BLaER1 treated with 17β-estradiol and CSF1 and Interleukin-3, amounts not matched to agents 10 nM and 100 nM (cell line): Measurements from ENCODE around the gene DIS3L2.
A peak's percentile ranks its signal among the peaks of the same experiment; 100 is the strongest.

Experiments used
- H3K27ac ChIP-seq, 11 experiments: shearing (Covaris generic); formaldehyde crosslinking; 2 replicates each; pipeline ENCODE4 v1.8.1; 2022
- H3K27me3 ChIP-seq, 11 experiments: shearing (Covaris generic); formaldehyde crosslinking; 2 replicates each; pipeline ENCODE4 v1.8.1; 2022
- H3K36me3 ChIP-seq, 11 experiments: shearing (Covaris generic); formaldehyde crosslinking; 2 replicates each; pipeline ENCODE4 v1.8.1; 2022
- H3K4me1 ChIP-seq, 10 experiments: shearing (Covaris generic); formaldehyde crosslinking; 2 replicates each; pipeline ENCODE4 v1.8.1; 2022
- H3K4me2 ChIP-seq, 11 experiments: shearing (Covaris generic); formaldehyde crosslinking; 2 replicates each; pipeline ENCODE4 v1.8.1; 2022
- H3K4me3 ChIP-seq, 10 experiments: shearing (Covaris generic); formaldehyde crosslinking; 2 replicates each; pipeline ENCODE4 v1.8.1; 2022
- H3K9ac ChIP-seq, 11 experiments: shearing (Covaris generic); formaldehyde crosslinking; 2 replicates each; pipeline ENCODE4 v1.8.1; 2022
- H3K9me3 ChIP-seq, 11 experiments: shearing (Covaris generic); formaldehyde crosslinking; replicated peaks in 1 of 11; 2 replicates each; pipeline ENCODE4 v1.8.1; 2022
- H4K20me1 ChIP-seq, 11 experiments: shearing (Covaris generic); formaldehyde crosslinking; 2 replicates each; pipeline ENCODE4 v1.8.1; 2022
- Cebpa-rat ChIP-seq, 11 experiments: shearing (Covaris generic); IDR thresholded peaks; 2 replicates each; pipeline ENCODE4 v1.8.1; 2022

DIS3L2 gene

GRCh38 chr2:232000439-232000838, 38.9 kb downstream of the DIS3L2 start:
- Histone ChIP-seq H3K27ac (no peak overlapping the region), H3K4me3 (no peak overlapping the region), H3K36me3 (peaks cover 0 to 12% (median 0%) of the 10 kb centered on the region in 11 experiments; a peak in 6 of 22 replicates), H3K4me2 (no peak overlapping the region), H4K20me1 (peaks cover 0 to 41% (median 19%) of the 10 kb centered on the region in 11 experiments; a peak in 10 of 22 replicates), H3K9ac (no peak overlapping the region), H3K27me3 (no peaks in the 10 kb centered on the region), H3K4me1 (peaks cover 4 to 9% (median 7%) of the 10 kb centered on the region in 10 experiments; a peak in 14 of 20 replicates), H3K9me3 (no peaks in the 10 kb centered on the region)
- TF ChIP-seq Cebpa-rat (IDR thresholded peaks at IDR 0.05) = no peak

DNA sequence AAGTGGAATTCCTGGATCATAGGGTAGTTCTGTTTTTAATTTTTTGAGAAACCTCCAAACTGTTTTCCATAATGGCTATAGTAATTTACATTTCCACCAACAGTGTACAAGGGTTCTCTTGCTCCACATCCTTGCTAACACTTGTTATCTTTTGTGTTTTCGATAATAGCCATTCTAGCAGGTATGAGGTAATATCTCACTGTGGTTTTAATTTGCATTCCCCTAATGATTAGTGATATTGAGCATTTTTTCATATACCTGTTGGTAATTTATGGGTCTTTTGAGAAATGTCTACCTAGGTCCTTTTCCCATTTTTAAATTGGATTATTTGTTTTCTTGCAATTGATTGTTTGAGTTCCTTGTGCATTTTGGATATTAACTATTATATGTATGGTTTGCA, 39.6 kb downstream of the DIS3L2 start:
- TF ChIP-seq Cebpa-rat (IDR thresholded peaks at IDR 0.05) = no peak
- Histone ChIP-seq H3K36me3 (peaks cover 0 to 17% (median 4%) of the 10 kb centered on the region in 11 experiments; a peak in 6 of 22 replicates), H3K27ac (no peak overlapping the region), H3K4me3 (no peak overlapping the region), H3K4me2 (no peak overlapping the region), H3K9ac (no peak overlapping the region), H3K9me3 (no peaks in the 10 kb centered on the region), H3K4me1 (peaks cover 0 to 3% (median under 1%) of the 10 kb centered on the region in 10 experiments; a peak in 13 of 20 replicates), H3K27me3 (no peaks in the 10 kb centered on the region), H4K20me1 (peaks cover 0 to 34% (median 14%) of the 10 kb centered on the region in 11 experiments; a peak in 10 of 22 replicates)

GRCh38 chr2:232006253-232006652, 44.7 kb downstream of the DIS3L2 start:
- H3K36me3 ChIP-seq = peaks cover 0 to 47% (median 10%) of the 10 kb centered on the region in 11 experiments; a peak in 12 of 22 replicates
- peaks cover 0 to 4% (median 0%) of the 10 kb centered on the region in 11 experiments; a peak in 1 of 22 replicates for H3K9me3 ChIP-seq
- H3K4me1 ChIP-seq = peaks cover 0 to 5% (median 0%) of the 10 kb centered on the region in 10 experiments; a peak in 1 of 20 replicates
- H3K27ac ChIP-seq = no peak overlapping the region
- no peak overlapping the region for H3K4me3 ChIP-seq
- H3K4me2 ChIP-seq = no peak overlapping the region
- peaks cover 0 to 25% (median 0%) of the 10 kb centered on the region in 11 experiments; a peak in 6 of 22 replicates for H4K20me1 ChIP-seq
- no peaks in the 10 kb centered on the region for H3K27me3 ChIP-seq
- no peak overlapping the region for H3K9ac ChIP-seq
- TF ChIP-seq Cebpa-rat (IDR thresholded peaks at IDR 0.05) = no peak

DNA sequence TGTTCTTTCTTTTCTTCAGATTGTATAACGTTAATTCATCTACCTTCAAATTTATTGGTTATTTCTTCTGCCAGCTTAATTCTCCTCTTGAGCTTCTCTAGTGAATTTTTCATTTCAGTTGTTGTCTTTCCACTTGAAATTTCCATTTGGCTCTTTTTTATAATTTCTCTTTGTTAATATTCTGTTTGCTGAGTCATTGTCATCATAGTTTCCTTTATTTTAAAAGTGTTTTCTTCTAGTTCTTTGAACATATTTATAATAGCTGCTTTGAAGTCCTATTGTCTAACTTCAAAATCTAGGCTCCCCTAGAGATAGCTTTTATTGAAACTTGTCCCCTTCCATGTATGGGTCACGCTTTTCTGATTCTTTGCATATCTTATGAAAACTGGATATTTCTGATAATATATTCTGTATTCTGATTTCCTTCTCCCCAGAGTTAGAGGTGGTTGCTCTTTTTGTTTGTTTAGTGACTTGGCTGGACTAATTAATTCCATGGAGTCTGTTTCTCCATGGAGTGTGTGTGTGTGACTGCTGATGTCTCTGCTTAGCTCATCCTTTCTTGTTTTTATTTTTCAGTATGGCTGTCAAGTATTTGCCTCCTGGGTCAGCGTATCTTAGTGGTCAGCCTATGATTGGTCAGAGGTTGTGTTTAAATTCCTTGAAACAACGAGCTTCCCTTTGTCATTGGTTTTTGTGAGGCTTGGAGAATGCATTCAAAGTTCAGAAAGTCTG, 47.6 kb downstream of the DIS3L2 start:
- Histone ChIP-seq H3K27ac (no peak overlapping the region), H3K27me3 (no peaks in the 10 kb centered on the region), H3K4me3 (no peak overlapping the region), H3K9me3 (peaks cover 0 to 4% (median 0%) of the 10 kb centered on the region in 11 experiments; a peak in 1 of 22 replicates), H3K4me1 (peaks cover 14 to 20% (median 16%) of the 10 kb centered on the region in 10 experiments), H3K9ac (no peak overlapping the region), H3K36me3 (peaks cover 0 to 47% (median 13%) of the 10 kb centered on the region in 11 experiments; a peak in 13 of 22 replicates), H4K20me1 (peaks cover 0 to 27% (median 8%) of the 10 kb centered on the region in 11 experiments; a peak in 13 of 22 replicates), H3K4me2 (no peak overlapping the region)
- no peak for TF ChIP-seq Cebpa-rat (IDR thresholded peaks at IDR 0.05)

DNA sequence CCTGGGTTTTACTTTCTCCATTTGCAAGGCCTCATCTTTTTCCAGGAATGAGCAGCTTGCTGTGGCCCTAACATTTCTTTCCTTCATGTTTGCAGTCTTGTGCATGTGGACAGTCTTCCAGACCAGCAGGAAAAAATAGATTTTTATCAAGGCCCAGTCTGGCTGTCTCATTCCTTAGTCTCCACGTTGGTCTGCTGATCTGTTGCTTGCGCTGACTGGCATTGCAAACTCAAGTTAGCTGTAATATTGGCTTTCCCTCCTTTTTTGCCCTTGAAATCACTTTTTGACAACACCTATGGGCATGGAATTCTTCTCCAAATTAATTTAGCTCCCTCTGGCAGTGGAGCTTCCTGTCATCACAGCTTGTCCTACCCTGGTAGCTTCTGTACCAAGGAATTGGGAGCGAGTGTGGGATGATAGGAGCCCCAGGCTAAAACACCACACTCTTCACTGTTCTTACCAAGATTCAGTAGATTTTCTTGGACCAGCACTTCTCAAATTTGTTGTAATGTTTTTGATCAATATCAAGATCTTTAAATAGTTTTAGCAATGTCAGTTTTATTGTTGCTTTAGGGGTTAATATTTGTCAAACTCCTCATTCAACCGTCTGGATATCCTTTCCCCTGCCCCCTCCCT, 48.2 kb downstream of the DIS3L2 start:
- no peak for TF ChIP-seq Cebpa-rat (IDR thresholded peaks at IDR 0.05)
- Histone ChIP-seq H3K4me2 (no peak overlapping the region), H3K27ac (no peak overlapping the region), H3K36me3 (peaks cover 0 to 43% (median 15%) of the 10 kb centered on the region in 11 experiments; a peak in 17 of 22 replicates), H3K27me3 (no peaks in the 10 kb centered on the region), H3K9ac (no peak overlapping the region), H3K4me3 (no peak overlapping the region), H4K20me1 (peaks cover 0 to 28% (median 11%) of the 10 kb centered on the region in 11 experiments; a peak in 13 of 22 replicates), H3K9me3 (peaks cover 0 to 4% (median 0%) of the 10 kb centered on the region in 11 experiments; a peak in 1 of 22 replicates), H3K4me1 (peaks cover 17 to 24% (median 22%) of the 10 kb centered on the region in 10 experiments)

- H3K4me2 ChIP-seq = peak overlapping the region; percentile 26 to 77 (median 61)
- no peak for TF ChIP-seq Cebpa-rat (IDR thresholded peaks at IDR 0.05)
These were observed 52.3 kb downstream of the DIS3L2 start for GRCh38 chr2:232013701-232014353.

DNA sequence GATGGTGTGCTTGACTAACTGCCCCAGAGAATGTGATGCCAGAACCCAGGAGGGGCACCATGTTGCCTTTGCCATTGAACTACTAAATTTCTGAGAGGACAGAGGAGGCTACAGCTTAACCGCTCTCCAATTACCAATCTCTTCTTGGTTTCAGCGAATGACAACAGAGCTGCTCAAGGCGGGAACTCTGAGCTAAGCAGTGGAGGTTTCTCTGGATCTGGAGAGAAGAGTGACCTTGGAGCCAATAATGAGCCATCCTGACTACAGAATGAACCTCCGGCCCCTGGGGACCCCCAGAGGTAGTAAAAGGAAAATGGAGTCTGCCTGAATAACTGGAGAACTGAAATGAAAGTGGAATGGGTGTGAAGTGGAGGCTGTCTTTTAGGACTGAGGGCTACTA, 53.2 kb downstream of the DIS3L2 start:
- H3K9me3 ChIP-seq = peaks cover 0 to 3% (median 0%) of the 10 kb centered on the region in 11 experiments; a peak in 1 of 22 replicates
- H3K36me3 ChIP-seq = peaks cover 32 to 56% (median 48%) of the 10 kb centered on the region in 11 experiments
- peaks cover 0 to 22% (median 11%) of the 10 kb centered on the region in 11 experiments; a peak in 13 of 22 replicates for H4K20me1 ChIP-seq
- H3K9ac ChIP-seq = no peak overlapping the region
- H3K27ac ChIP-seq = no peak overlapping the region
- H3K4me2 ChIP-seq = peak overlapping the region in 7 of 11 experiments; percentile 55 to 77 (median 66); a peak in 10 of 22 replicates
- no peak overlapping the region for H3K4me3 ChIP-seq
- H3K27me3 ChIP-seq = no peaks in the 10 kb centered on the region
- no peak for TF ChIP-seq Cebpa-rat (IDR thresholded peaks at IDR 0.05)
- peaks cover 17 to 28% (median 23%) of the 10 kb centered on the region in 10 experiments for H3K4me1 ChIP-seq

More at GRCh38 chr2:232013701-232014353, 52.3 kb downstream of the DIS3L2 start:
- Histone ChIP-seq H3K27me3 (no peaks in the 10 kb centered on the region), H3K36me3 (peaks cover 25 to 50% (median 40%) of the 10 kb centered on the region in 11 experiments), H3K9me3 (peaks cover 0 to 4% (median 0%) of the 10 kb centered on the region in 11 experiments; a peak in 1 of 22 replicates), H3K4me3 (no peak overlapping the region), H3K4me1 (peaks cover 17 to 28% (median 23%) of the 10 kb centered on the region in 10 experiments), H3K27ac (peak overlapping the region in 3 of 11 experiments; percentile 6 to 12 (median 8); a peak in 2 of 22 replicates), H3K9ac (no peak overlapping the region; a peak in 1 of 22 replicates), H4K20me1 (peaks cover 0 to 22% (median 11%) of the 10 kb centered on the region in 11 experiments; a peak in 13 of 22 replicates)

DNA sequence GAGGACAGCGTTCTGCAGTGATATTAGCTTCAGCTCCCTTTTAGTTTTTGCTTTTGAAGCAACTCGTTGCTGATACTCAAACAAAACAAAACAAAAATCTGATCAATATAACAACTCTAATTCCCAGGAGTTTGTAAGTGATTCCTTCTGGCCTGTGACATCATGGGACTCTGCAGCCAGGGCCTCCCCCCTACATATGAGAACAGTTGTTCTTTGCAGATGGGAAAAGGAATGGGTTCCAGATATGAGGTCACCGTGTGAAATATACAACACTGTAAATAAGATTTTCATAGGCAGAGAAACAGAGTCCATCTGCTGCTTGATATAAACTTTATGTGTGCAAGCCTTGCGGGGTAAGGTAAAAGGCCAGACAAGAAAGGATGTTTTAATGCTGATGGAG, 56.7 kb downstream of the DIS3L2 start:
- Histone ChIP-seq H3K9ac (no peak overlapping the region), H3K36me3 (peaks cover 65 to 85% (median 82%) of the 10 kb centered on the region in 11 experiments), H4K20me1 (peaks cover 0 to 23% (median 10%) of the 10 kb centered on the region in 11 experiments; a peak in 10 of 22 replicates), H3K27ac (no peak overlapping the region), H3K27me3 (no peaks in the 10 kb centered on the region), H3K4me1 (peaks cover 11 to 19% (median 17%) of the 10 kb centered on the region in 10 experiments), H3K4me2 (no peak overlapping the region), H3K9me3 (no peaks in the 10 kb centered on the region), H3K4me3 (no peak overlapping the region)
- TF ChIP-seq Cebpa-rat (IDR thresholded peaks at IDR 0.05) = no peak
